ENCODE measurements around the gene KCNMA1.

- TF ChIP-seq POLR2A (IDR thresholded peaks at IDR 0.05): no peak
- TF ChIP-seq, protein P1, sequence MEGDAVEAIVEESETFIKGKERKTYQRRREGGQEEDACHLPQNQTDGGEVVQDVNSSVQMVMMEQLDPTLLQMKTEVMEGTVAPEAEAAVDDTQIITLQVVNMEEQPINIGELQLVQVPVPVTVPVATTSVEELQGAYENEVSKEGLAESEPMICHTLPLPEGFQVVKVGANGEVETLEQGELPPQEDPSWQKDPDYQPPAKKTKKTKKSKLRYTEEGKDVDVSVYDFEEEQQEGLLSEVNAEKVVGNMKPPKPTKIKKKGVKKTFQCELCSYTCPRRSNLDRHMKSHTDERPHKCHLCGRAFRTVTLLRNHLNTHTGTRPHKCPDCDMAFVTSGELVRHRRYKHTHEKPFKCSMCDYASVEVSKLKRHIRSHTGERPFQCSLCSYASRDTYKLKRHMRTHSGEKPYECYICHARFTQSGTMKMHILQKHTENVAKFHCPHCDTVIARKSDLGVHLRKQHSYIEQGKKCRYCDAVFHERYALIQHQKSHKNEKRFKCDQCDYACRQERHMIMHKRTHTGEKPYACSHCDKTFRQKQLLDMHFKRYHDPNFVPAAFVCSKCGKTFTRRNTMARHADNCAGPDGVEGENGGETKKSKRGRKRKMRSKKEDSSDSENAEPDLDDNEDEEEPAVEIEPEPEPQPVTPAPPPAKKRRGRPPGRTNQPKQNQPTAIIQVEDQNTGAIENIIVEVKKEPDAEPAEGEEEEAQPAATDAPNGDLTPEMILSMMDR (IDR thresholded peaks at IDR 0.05 in 4 of 5, conservative IDR thresholded peaks at IDR 0.05 in 1 of 5): no peak
Measured at GRCh38 chr10:77022671-77023070, 614.9 kb downstream of the KCNMA1 start.
